ENCODE data around the gene ACKR2. TPM values are rescaled to one million over a fixed set of nuclear protein-coding genes. Genes with fewer than 3 reads are reported as not detected.

ACKR2 gene
- total and polyA plus RNA-seq, 2 donors (not counting 3 experiments of a cell fraction or from before 2014, with no cell fraction given), result 0.01 TPM; not detected in 1

- no peaks in the 10 kb centered on the region for H3K36me3 ChIP-seq (ENCODE audit: control insufficient read depth in 2 of 2, extremely low read depth in 1 of 2, insufficient read depth in 2 of 2, low read length in 2 of 2)
- dilution Hi-C loops (cut with MboI; ENCODE audit: extremely low pct_ligation_motif_present, low sequenced_read_pairs), result no loop called here
- no peak overlapping the region for H2AFZ ChIP-seq (ENCODE audit: low read depth, low read length)
- no peaks in the 10 kb centered on the region for H3K9me1 ChIP-seq (replicated peaks; ENCODE audit: control insufficient read depth, extremely low read depth, insufficient read depth, low read length)
- CTCF ChIA-PET, result interaction anchor here (0.6 to 1.7 kb wide), 4 partner anchors 8 to 209 kb away, joined by 3 to 5 read pairs (median 4); no protein-coding TSS in a partner anchor
- H3K4me3 ChIP-seq (replicated peaks in 1 of 3; ENCODE audit: insufficient read depth in 1 of 3, low read depth in 1 of 3, low read length in 3 of 3), result no peak overlapping the region
- H3K27me3 ChIP-seq (ENCODE audit: control insufficient read depth in 2 of 2, insufficient read depth in 2 of 2, low read length in 2 of 2), result peaks cover 6 to 11% of the 10 kb centered on the region in 2 experiments
- DNase-seq (ENCODE audit: low read depth, low spot score) (no peak), FAIRE-seq (no peak)
- BruUV-seq (replicated peaks), result no TSS peak
- H3K79me2 ChIP-seq (ENCODE audit: control insufficient read depth, insufficient read depth, low read length), result no peaks in the 10 kb centered on the region
- H3K27ac ChIP-seq (ENCODE audit: insufficient read depth, low read depth, low read length), result no peak overlapping the region
- intact Hi-C loops (cut with micrococcal nuclease), result no loop called here
- TF ChIP-seq POLR2AphosphoS5 (IDR thresholded peaks at IDR 0.05; ENCODE audit: insufficient read depth, low read depth, low read length), result no peak
- TF ChIP-seq FOS (IDR thresholded peaks at IDR 0.05; ENCODE audit: borderline replicate concordance, insufficient read depth, low read length), result no peak
- TF ChIP-seq POLR2A (IDR thresholded peaks at IDR 0.05; ENCODE audit: low read depth, low read length), result no peak
- TF ChIP-seq CTCF (IDR thresholded peaks at IDR 0.05; ENCODE audit: extremely low read depth in 1 of 2, insufficient read depth in 1 of 2, low read depth in 1 of 2, low read length in 2 of 2), result no peak
- no peak for TF ChIP-seq JUN (IDR thresholded peaks at IDR 0.05; ENCODE audit: borderline replicate concordance, insufficient read depth, insufficient read length, low read depth)
- TF ChIP-seq GATA2 (IDR thresholded peaks at IDR 0.05; ENCODE audit: insufficient read depth, insufficient read length, low read depth, low read length), result no peak
- no peak for TF ChIP-seq MAX (IDR thresholded peaks at IDR 0.05; ENCODE audit: insufficient read depth, insufficient read length)
- no peak for TF ChIP-seq EZH2 (IDR thresholded peaks at IDR 0.05; ENCODE audit: borderline replicate concordance, low read depth, low read length, severe bottlenecking)
- TF ChIP-seq MYC (IDR thresholded peaks at IDR 0.05; ENCODE audit: low read depth, low read length), result no peak
- no peaks in the 10 kb centered on the region for H3K4me1 ChIP-seq (ENCODE audit: control insufficient read depth, extremely low read depth, insufficient read depth, low read length)
- no peak overlapping the region for H3K4me2 ChIP-seq (ENCODE audit: insufficient read depth, low read length)
- H3K9me3 ChIP-seq (replicated peaks; ENCODE audit: control insufficient read depth, insufficient read depth, low read length), result no peaks in the 10 kb centered on the region
- H4K20me1 ChIP-seq (replicated peaks; ENCODE audit: control insufficient read depth, extremely low read depth, insufficient read depth, low read length), result no peaks in the 10 kb centered on the region
- POLR2A ChIA-PET, result no interaction called here
- H3K9ac ChIP-seq (replicated peaks; ENCODE audit: extremely low read depth, insufficient read depth, low read length), result no peak overlapping the region
Observed at GRCh38 chr3:42822828-42823227, 13.6 kb downstream of the ACKR2 start.

All from endothelial cell of umbilical vein (primary cell).